Measurements from ENCODE around the gene TPPP2. TPM values are rescaled to one million over a fixed set of nuclear protein-coding genes. Genes with fewer than 3 reads are reported as not detected.
"Not testable (repeated sequence)": the region's sequence is repeated elsewhere in the genome, so short reads cannot be mapped to it uniquely, and the experiment has no call there.

Gene TPPP2
- polyA plus RNA-seq, 3 donors: 3.0 to 3.7 (median 3.6) TPM

- no peak for DNase-seq (ENCODE audit: extremely low read depth in 1 of 11, low read depth in 9 of 11, low spot score in 4 of 11)
Measured at GRCh38 chr14:21032326-21033132, 2.5 kb downstream of the TPPP2 start.

DNA sequence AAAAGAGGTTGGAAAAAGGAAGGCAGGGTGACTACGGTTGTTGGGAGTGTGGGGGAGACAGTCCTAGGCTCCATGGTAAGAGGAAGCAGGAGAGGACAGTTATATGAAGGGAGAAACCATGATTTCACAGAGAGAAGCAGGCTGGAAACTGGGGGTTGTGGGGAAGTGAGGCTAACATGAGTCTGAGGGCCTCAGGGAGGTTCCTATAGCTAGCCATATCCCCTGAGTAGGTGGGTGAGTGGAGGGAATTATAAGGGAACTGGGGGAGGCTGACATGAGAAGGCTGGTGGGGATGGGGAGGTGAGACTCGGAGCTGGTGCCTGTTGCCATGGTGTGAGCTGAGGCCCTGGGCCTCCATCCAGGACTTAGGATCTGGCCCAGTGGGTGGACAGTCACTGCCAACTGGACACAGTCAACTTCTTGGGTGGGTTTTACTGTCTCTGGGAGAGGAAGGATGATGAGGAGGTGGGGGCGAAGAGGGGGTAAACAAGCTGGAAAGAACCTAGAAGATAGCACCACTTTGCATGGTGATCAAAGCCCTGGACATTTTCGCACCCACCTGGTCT lies 3.2 kb downstream of the TPPP2 start:
- DNase-seq (ENCODE audit: extremely low read depth in 1 of 11, low read depth in 9 of 11, low spot score in 4 of 11): no peak

- DNase-seq (ENCODE audit: extremely low read depth in 1 of 11, low read depth in 9 of 11, low spot score in 4 of 11): no peak
Measured at GRCh38 chr14:21034707-21035106, 4.7 kb downstream of the TPPP2 start, which contains the start of gene RNASE13. RNASE13 (minus strand) TSS chr14:21034807; CDS start chr14:21034288, 519 bp downstream.

DNA sequence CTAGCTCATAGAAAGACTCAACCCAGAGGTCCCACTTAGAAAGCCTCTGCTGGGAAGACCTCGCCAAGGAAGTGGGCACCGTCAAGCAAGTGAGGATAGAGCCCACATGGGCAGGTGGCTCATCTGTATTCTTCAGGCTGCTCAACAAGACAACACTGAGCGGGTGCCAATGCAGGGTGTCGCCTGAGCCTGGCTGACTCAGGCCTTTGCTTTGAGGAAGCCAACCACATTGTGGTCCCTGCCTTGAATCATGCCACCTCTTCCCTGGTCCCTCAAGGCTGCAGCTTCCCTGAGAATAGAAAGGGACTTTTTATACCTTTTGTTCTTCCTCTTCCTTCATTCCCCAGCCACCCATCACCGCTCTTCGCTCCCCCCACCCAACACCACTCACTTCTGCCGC lies 6.7 kb downstream of the TPPP2 start:
- DNase-seq (ENCODE audit: extremely low read depth in 1 of 11, low read depth in 9 of 11, low spot score in 4 of 11): no peak

GRCh38 chr14:21037156-21037555 lies 7.1 kb downstream of the TPPP2 start:
- no peak for DNase-seq (ENCODE audit: extremely low read depth in 1 of 11, low read depth in 9 of 11, low spot score in 4 of 11)

- DNase-seq (ENCODE audit: extremely low read depth in 1 of 11, low read depth in 9 of 11, low spot score in 4 of 11): peak in 4 of 11 donors; percentile 48 to 63 (median 60)
Measured at GRCh38 chr14:21038441-21039422, 8.7 kb downstream of the TPPP2 start.

DNA sequence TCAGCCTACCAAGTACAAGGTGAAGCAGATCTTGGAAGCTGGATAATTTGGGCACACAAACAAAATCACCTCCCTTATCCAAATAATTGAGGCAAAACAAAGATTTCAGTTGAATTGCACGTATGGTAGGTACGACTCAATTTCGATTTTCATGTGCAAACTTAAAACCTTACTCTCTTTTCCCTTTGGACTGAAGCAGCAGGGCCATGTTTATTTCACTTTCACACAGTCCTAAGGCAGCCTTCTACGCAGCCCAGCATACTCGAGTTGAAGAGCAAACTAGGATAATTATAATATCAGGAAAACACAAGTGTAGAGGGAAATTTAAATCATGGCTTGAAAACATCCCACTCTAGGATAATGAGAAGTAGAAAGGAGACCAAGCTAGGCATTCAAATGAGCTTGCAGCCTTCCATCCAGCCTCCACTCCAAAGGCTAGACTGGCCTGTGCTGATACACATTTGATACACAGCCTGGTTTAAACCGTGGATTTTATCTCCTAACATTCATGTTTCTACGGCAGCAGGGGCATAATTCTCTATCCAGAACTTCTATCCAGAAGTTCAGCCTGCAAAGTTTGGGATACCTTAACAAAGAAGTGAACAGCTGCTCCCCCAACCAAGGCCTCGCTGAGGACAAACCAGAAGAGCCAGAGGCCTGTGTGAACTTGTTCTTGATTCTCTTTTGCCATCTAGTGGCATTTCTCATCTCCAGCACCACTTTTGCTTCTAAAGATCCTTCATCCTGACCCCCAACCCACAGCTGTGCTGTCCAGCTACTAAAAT lies 9.8 kb downstream of the TPPP2 start:
- peak in 8 of 11 donors; percentile 54 to 84 (median 66) for DNase-seq (ENCODE audit: extremely low read depth in 1 of 11, low read depth in 9 of 11, low spot score in 4 of 11)

GRCh38 chr14:21040370-21040925 lies 10.4 kb downstream of the TPPP2 start:
- DNase-seq (ENCODE audit: extremely low read depth in 1 of 11, low read depth in 9 of 11, low spot score in 4 of 11): no peak

DNA sequence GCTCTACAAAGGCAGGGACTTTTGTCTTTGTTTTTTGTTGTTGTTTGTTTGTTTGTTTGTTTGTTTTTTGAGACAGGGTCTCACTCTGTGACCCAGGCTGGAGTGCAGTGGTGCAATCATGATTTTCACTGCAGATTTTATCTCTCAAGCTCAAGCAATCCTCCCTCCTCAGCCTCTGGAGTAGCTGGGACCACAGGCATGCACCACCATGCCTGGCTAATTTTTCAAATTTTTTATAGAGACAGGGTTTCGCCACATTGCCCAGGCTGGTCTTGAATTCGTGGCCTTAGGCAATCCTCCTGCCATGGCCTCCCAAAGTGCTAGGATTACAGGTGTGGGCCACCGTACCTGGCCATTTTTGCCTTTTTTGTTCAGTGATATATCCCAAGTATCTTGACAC lies 10.9 kb downstream of the TPPP2 start:
- DNase-seq (ENCODE audit: extremely low read depth in 1 of 11, low read depth in 9 of 11, low spot score in 4 of 11): not testable (repeated sequence)

GRCh38 chr14:21041676-21042433 lies 11.8 kb downstream of the TPPP2 start, which contains the start of gene RNASE7:
RNASE7 (plus strand) TSS chr14:21042362; CDS start chr14:21042993, 631 bp downstream.
- DNase-seq (ENCODE audit: extremely low read depth in 1 of 11, low read depth in 9 of 11, low spot score in 4 of 11): no peak

DNA sequence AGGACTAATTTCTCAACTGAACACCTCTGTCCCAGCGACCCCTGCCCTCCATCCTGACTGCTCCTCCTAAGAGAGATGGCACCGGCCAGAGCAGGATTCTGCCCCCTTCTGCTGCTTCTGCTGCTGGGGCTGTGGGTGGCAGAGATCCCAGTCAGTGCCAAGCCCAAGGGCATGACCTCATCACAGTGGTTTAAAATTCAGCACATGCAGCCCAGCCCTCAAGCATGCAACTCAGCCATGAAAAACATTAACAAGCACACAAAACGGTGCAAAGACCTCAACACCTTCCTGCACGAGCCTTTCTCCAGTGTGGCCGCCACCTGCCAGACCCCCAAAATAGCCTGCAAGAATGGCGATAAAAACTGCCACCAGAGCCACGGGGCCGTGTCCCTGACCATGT lies 12.9 kb downstream of the TPPP2 start:
- DNase-seq (ENCODE audit: extremely low read depth in 1 of 11, low read depth in 9 of 11, low spot score in 4 of 11): no peak

DNA sequence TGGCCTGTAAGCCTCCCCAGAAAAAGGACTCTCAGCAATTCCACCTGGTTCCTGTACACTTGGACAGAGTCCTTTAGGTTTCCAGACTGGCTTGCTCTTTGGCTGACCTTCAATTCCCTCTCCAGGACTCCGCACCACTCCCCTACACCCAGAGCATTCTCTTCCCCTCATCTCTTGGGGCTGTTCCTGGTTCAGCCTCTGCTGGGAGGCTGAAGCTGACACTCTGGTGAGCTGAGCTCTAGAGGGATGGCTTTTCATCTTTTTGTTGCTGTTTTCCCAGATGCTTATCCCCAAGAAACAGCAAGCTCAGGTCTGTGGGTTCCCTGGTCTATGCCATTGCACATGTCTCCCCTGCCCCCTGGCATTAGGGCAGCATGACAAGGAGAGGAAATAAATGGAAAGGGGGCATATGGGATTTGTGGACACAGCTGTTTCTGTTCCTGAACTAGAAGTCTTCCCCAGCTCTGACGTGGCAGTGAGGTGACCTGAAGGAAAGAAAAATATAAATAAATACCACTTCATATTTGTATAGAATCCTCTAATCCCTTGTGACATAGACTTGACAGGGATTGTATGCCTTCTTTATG lies 13.5 kb downstream of the TPPP2 start:
- DNase-seq (ENCODE audit: extremely low read depth in 1 of 11, low read depth in 9 of 11, low spot score in 4 of 11): no peak

DNA sequence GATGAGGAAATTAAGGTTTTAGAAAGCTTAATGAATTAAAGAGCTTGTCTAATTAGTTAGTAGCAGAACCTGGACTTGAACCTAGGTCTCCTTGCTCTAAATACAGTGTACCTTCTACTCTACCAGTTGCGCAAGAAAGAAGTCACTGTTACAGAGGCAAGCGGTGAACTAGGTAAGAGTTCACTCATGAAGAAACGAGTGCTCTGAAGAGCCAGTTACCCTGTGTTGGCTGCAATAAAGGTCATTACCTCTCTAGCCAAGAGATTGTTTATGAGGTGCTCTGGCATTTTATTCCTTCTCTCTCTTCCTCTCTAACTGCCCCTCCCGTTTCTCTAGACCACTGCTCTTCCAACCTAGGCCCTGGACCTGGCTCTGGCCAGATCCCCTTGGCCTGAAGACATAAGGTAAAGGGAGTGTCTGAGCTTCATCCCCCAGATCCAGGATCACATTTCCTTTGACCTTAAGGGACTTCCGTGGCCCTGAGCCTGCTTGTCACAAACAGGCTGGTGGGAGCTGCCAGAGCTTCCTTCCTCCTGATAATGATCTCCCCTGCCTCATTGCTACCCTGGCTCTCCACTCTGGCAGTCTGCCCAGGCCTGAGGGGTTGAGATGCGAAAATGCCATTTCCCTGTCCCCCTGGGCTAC lies 14.1 kb downstream of the TPPP2 start:
- DNase-seq (ENCODE audit: extremely low read depth in 1 of 11, low read depth in 9 of 11, low spot score in 4 of 11): no peak

DNA sequence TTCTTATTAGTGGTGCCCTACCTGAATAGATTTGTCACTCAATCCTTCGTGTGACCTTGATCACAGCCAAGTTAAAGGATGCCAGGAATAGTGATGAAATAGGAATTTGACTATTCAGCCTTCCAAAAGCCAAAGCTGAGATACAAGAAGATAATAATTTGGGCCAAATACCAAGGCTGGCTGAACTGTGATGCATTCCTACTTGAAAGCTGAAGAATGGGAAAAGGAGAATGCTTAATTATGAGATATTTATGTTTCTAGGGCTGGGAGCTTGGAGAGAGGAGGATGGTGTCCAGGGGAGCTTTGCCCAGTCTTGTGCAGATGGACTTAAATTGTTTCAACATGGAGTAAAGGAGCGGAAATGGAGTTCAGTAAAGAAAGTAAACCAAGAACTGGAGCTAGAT lies 17.4 kb downstream of the TPPP2 start:
- DNase-seq (ENCODE audit: extremely low read depth in 1 of 11, low read depth in 9 of 11, low spot score in 4 of 11): no peak

- DNase-seq (ENCODE audit: extremely low read depth in 1 of 11, low read depth in 9 of 11, low spot score in 4 of 11): no peak
Measured at GRCh38 chr14:21048638-21049037, 18.6 kb downstream of the TPPP2 start.

DNA sequence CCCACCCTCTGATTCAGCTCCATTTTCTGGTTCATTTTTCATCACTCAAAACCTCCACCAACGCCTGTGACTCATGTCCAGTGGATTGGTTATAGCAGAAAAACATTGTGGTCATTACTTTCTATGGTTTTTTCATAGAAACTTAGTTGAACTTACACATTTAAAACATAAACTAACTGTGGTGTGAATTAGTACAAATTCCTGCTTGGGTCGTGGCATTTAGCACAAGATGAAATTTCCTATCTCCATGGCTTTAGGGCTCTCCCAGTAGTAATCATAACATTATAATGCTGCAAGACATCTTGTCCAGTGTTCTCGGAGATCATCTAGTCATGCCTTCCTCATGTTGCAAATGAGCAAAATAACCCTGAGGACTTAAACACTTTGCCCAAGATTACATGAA lies 19.3 kb downstream of the TPPP2 start:
- no peak for DNase-seq (ENCODE audit: extremely low read depth in 1 of 11, low read depth in 9 of 11, low spot score in 4 of 11)

- DNase-seq (ENCODE audit: extremely low read depth in 1 of 11, low read depth in 9 of 11, low spot score in 4 of 11): no peak
Measured at GRCh38 chr14:21050597-21050996, 20.6 kb downstream of the TPPP2 start.
